GM18505 (cell line): ENCODE measurements around the gene FCGR2B.
"Not testable (repeated sequence)": the region's sequence is repeated elsewhere in the genome, so short reads cannot be mapped to it uniquely, and the experiment has no call there.

ENCODE experiments used
- ATAC-seq: cut with Tn5 transposase; IDR thresholded peaks from one replicate; pipeline ENCODE4 v1.9.1; 2021; ENCODE audit not compliant: unreplicated experiment
- POLR2A ChIP-seq: IDR thresholded peaks from 4 replicates; pipeline ENCODE4 v1.6.1; 2011; ENCODE audit warnings: borderline replicate concordance; ENCODE audit not compliant: insufficient read depth, insufficient read length; ENCODE audit errors: extremely low read depth

FCGR2B gene

DNA sequence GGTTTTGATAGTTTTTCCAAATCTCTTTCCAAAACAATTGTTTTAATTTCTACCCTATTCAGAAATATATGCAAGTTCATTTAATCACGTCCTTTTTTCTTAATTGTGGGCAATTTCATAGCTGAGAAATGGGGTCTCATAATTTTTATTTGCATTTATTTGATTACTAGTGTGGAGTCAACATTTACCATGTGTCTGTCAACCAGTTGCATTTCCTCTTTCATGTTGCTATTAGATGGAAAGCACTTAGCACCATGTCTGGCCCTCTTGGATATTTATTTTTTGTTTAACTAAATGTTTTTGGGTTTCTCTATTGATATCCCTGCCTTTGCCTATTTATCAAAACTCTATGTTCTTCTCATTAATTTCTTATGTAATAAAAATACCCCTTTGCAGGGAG, 18.1 kb upstream of the FCGR2B start:
- not testable (repeated sequence) for ATAC-seq

GRCh38 chr1:161647507-161648360, 15.2 kb upstream of the FCGR2B start:
- not testable (repeated sequence) for ATAC-seq

DNA sequence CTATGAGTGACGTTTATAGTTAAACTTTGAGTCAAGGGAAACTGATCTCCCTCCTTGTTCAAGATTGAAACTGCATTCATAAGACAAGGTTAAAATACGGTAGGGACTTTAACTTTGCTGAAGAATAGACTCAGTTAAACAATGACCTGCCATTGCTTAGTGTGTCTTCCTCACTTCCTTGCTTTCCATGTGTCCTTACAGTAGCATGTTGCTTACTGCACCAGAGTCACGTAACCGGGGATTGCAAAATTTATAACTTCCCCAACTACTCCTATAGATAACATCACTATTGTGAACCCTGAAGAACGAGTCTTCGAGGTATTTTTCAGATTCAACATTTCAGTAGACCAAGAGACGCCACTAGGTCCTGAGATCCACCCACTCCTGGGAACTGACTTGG, 9.4 kb upstream of the FCGR2B start:
- ATAC-seq: not testable (repeated sequence)

DNA sequence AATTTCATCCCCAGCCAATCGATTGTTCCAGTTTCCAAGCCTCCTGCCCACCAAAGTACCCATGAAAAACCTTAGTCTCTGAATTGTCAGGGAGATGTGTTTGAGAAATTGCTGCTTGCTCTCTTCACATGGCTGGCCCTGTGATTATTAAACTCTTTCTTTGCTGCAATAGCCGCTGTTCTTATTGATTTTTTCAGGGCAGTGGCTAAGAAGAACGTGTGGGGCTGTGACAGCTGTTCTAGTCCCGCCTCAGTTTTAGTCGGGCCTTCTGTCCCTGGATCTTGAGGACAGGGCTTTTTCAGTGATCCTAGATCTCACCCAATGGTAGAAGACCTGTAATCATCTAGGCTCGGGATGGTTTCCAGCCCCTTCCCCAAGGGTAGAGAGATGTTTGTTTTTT, 9.0 kb upstream of the FCGR2B start:
- ATAC-seq: not testable (repeated sequence)

DNA sequence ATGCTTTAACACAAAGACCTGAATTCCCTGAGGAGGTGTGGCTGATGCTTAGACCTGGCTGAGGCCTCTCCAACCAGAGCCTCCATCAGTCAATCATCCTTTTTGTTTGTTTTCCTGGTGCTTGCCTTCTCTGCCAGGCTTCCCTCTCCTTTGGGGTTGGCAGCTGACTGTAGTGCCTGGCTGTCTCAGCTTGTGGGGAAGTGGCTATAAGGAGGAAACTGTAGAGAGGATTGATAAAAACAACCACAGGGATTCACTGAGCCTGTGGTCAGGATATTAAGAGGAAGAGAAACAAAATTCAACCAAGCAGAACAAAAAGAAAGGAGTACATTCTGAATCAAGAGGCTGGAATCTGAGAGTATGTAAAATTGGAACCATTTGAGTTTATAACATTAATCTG, 4.4 kb upstream of the FCGR2B start:
- ATAC-seq: not testable (repeated sequence)

DNA sequence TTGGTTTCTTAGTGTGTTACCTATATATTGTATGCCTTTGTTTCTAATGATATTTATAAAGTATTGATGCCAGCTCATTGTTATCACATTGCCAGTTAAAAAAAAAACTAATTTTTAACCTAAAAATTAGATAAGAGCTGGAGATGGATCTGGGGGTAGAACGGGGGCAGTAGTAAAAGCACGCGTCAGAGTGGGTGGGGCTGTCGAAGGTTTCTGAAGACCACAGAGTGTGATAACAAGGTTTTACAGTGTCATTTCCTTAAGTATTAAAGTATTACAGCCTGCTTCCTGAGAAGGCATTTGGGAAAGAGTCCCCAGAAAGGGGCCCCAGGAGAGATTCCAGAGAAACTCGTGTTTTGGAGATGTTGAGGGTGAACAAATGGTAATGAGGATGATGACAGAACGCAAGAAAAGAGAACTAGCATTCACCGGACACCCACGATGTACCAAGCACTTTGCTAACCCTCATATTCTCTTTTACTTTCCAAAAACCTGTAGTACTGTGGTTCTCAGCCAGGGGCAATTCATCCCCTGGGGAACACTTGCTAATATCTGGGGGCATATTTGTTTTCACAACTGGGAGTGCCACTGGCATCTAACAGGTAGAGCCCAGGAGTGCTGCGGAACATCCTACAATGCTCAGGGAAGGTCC, 1.2 kb upstream of the FCGR2B start:
- ATAC-seq: not testable (repeated sequence)

- peak; percentile 23 for ATAC-seq
These were observed 626 bp downstream of the FCGR2B start for GRCh38 chr1:161663569-161663968.

DNA sequence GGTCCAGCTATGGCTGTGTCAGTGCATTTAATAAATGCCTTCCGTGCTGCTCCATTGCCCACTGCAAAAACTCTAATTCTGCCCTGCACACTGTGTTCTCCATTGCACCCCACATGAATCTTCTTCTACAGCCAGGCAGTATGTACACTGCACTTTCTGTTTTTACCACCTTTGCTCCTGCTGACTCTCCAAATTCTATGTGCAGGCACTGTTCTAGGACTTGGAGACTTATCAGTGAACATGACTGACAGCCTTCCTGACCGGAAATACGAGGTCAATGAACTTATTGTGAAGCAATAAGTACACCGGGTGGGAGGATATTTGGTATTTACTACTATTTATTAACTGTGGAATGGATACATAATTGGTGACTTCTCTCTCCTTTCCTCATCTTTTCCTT, 1.7 kb downstream of the FCGR2B start:
- ATAC-seq: not testable (repeated sequence)

- ATAC-seq: not testable (repeated sequence)
These were observed 8.4 kb downstream of the FCGR2B start for GRCh38 chr1:161671045-161672020.

DNA sequence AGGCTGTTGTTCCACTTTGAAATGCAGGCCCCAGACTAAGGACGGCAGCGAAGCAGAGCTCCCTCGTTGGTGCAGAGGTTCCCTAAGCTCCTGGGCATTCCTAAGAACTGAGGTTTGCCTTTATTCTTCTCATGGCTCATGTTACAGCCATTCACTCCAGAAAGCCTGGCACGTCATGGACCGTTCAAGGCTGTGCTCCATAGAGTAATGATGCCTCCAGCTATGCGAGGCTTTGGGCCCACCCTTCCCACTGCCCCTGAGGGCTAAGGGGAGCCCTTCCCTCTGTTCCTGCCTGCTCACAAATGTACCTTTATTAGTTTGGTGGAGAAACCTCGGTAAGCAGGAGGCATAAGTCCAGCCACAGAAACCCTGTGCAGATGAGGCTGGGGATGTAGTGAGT, 10.5 kb downstream of the FCGR2B start:
- not testable (repeated sequence) for ATAC-seq

DNA sequence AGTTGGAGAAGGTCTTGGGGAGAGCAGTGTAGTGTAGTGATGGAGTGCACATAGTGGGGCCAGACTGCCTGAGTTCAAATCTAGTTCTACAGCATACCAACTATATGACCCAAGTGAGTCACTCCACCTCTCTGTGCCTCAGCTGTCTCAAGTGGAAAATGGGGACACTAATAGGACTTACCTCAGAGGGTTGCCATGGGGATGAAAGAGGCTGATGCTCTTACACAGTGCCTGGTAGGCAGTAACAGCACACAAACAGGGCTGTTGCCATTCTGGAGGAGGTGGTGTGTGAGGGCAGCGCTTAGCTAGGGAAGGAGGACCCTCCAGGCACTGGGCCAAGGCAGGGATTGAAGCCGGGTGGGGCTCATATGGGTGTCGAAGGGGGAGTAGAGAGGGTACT, 11.5 kb downstream of the FCGR2B start:
- not testable (repeated sequence) for ATAC-seq

GRCh38 chr1:161674908-161675307, 12.0 kb downstream of the FCGR2B start:
- not testable (repeated sequence) for ATAC-seq

GRCh38 chr1:161676441-161676840, 13.5 kb downstream of the FCGR2B start:
- no peak for ATAC-seq
- TF ChIP-seq POLR2A: no peak

- TF ChIP-seq POLR2A: no peak
- no peak for ATAC-seq
These were observed 14.2 kb downstream of the FCGR2B start for GRCh38 chr1:161676958-161677689.

- no peak for TF ChIP-seq POLR2A
These were observed 15.6 kb downstream of the FCGR2B start for GRCh38 chr1:161678500-161678899.

More at GRCh38 chr1:161678500-161678899, 15.6 kb downstream of the FCGR2B start:
- ATAC-seq: no peak
